ENCODE data around the gene RBBP4.
"Not testable (repeated sequence)": the region's sequence is repeated elsewhere in the genome, so short reads cannot be mapped to it uniquely, and the experiment has no call there.

Gene RBBP4

DNA sequence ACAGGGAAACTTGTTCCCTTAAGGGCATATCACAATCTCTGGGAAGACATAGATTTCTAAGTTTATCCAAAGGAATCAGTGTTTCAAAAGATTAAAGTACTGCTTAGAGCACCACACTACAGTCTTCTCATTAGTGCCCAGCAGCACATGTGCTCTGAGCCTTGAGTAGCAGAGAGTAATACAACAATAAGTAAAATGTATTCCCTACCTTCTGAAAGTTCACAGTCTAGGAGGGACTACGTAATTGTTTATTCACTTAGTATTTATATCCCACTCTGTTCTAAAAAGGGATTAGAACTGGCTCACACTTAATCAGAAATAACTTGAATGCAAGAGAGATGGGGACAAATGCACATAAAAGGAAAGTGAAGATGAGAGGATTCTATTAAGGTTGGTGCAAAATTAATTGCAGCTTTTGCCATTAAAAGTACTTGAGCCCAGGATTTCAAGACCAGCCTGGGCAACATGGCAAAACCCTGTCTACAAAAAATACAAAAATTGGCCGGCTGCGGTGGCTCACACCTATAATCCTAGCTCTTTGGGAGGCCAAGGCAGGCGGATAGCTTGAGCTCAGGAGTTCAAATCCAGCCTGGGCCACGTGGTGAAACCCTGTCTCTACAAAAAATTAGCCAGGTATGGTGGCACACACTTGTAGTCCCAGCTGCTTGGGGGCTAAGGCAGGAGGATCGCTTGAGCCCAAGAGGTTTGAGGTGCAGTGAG lies 42.6 kb downstream of the RBBP4 start:
- Mint-ChIP-seq H3K9me3 (no peaks in the 10 kb centered on the region), H3K27ac (no peak overlapping the region), H3K4me1 (peaks cover 12% of the 10 kb centered on the region), H3K27me3 (peaks cover 11% of the 10 kb centered on the region), H3K4me3 (no peak overlapping the region), H3K36me3 (no peaks in the 10 kb centered on the region)
- CTCF ChIA-PET, result interaction anchor here (1.1 kb wide), 1 partner anchor 79 kb away, joined by 3 read pairs; no protein-coding TSS in a partner anchor
- DNase-seq, result no peak

DNA sequence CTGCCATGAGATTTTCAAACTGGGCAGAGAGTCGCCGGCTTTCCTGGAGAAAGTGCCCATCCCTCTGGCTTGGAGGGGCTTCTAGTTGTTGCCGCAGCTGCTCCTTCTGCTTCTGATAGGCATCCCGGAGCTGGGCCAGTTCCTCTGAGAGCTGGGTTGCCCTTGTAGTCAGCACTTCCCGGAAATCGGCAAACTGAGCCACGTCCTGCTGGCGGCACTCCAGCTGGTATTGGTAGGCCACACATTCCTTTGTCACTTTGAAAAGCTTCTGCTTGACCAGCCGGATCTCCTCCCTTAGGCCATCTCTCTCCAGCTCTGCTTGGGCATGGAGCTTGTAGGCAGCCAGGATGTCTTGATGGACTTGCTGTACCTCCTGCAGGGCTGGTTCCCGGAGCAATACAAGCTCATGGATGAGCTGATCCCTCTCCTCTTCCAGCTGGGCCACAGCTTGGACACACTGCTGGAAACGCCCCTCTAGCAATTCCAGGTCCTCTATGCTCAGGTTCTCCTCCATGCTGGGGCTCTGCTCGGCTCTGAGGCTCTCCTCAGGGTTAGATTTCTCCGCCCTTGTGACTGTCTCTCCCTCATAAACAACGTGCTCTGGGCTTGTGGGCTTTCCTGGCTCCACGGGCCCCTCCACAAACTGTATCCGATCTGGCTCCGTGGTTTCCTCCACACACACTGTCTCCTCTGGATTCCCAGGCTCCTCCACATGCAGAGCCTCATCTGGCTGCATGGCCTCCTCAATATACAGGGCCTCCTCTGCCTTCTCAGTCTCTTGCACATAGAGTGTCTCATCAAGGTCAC lies 44.3 kb downstream of the RBBP4 start:
- no peaks in the 10 kb centered on the region for H3K9me3 Mint-ChIP-seq
- no peak overlapping the region for H3K27ac Mint-ChIP-seq
- peaks cover 25% of the 10 kb centered on the region for H3K27me3 Mint-ChIP-seq
- H3K36me3 Mint-ChIP-seq, result no peaks in the 10 kb centered on the region
- H3K4me3 Mint-ChIP-seq, result no peak overlapping the region
- H3K4me1 Mint-ChIP-seq, result peaks cover 12% of the 10 kb centered on the region
- CTCF ChIA-PET, result no interaction called here
- DNase-seq, result no peak

DNA sequence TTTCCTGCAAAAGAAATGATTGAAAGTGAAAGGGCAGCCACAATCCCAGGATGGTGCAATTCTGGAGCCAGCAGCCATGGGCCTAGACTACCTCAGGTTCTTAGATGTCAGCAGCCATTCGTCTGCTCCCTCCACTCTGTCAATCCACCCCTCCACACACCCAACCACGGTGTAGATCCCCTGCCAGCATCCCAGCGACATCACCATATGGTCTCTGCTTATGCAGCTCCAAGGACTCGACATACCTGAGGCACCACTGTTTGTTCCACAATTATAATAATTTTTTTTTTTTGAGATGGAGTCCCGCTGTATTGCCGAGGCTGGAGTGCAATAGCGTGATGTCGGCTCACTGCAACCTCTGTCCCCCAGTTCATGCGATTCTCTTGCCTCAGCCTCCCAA lies 45.0 kb downstream of the RBBP4 start:
- no peaks in the 10 kb centered on the region for H3K9me3 Mint-ChIP-seq
- DNase-seq, result no peak
- CTCF ChIA-PET, result no interaction called here
- no peak overlapping the region for H3K27ac Mint-ChIP-seq
- H3K36me3 Mint-ChIP-seq, result no peaks in the 10 kb centered on the region
- H3K27me3 Mint-ChIP-seq, result peaks cover 32% of the 10 kb centered on the region
- no peak overlapping the region for H3K4me3 Mint-ChIP-seq
- H3K4me1 Mint-ChIP-seq, result peaks cover 12% of the 10 kb centered on the region

GRCh38 chr1:32696996-32697395 lies 46.0 kb downstream of the RBBP4 start:
- Mint-ChIP-seq H3K4me1 (peaks cover 15% of the 10 kb centered on the region), H3K27me3 (peaks cover 42% of the 10 kb centered on the region)
- H3K27ac Mint-ChIP-seq, H3K4me3 Mint-ChIP-seq, H3K36me3 Mint-ChIP-seq, DNase-seq, H3K9me3 Mint-ChIP-seq, CTCF ChIA-PET: not testable (repeated sequence)

GRCh38 chr1:32701421-32701911 lies 50.5 kb downstream of the RBBP4 start:
- Mint-ChIP-seq H3K36me3 (peaks cover 1% of the 10 kb centered on the region), H3K4me1 (peaks cover 10% of the 10 kb centered on the region), H3K4me3 (no peak overlapping the region), H3K9me3 (no peaks in the 10 kb centered on the region), H3K27me3 (peaks cover 75% of the 10 kb centered on the region), H3K27ac (no peak overlapping the region)
- CTCF ChIA-PET, result interaction anchor here (1.1 to 3.4 kb wide), 2 partner anchors 11 to 184 kb away, joined by 4 to 13 read pairs; no protein-coding TSS in a partner anchor
- DNase-seq, result no peak

- peaks cover 81% of the 10 kb centered on the region for H3K27me3 Mint-ChIP-seq
- no peak overlapping the region for H3K27ac Mint-ChIP-seq
- peak overlapping the region; percentile 3 for H3K4me3 Mint-ChIP-seq
- CTCF ChIA-PET, result interaction anchor here (1.1 to 3.4 kb wide), 2 partner anchors 10 to 184 kb away, joined by 4 to 13 read pairs; no protein-coding TSS in a partner anchor
- peaks cover 10% of the 10 kb centered on the region for H3K4me1 Mint-ChIP-seq
- H3K36me3 Mint-ChIP-seq, result peaks cover 1% of the 10 kb centered on the region
- no peak for DNase-seq
- no peaks in the 10 kb centered on the region for H3K9me3 Mint-ChIP-seq
These were observed 51.1 kb downstream of the RBBP4 start for GRCh38 chr1:32701951-32702598.

GRCh38 chr1:32702599-32703478 lies 51.8 kb downstream of the RBBP4 start, which contains the start of gene SYNC:
Gene SYNC (minus strand): TSS chr1:32702770. CDS start chr1:32702660, 110 bp downstream.
- peak; percentile 47 for DNase-seq
- H3K27me3 Mint-ChIP-seq, result peaks cover 88% of the 10 kb centered on the region
- CTCF ChIA-PET, result interaction anchor here (3.4 kb wide), 1 partner anchor 10 kb away, joined by 13 read pairs; no protein-coding TSS in a partner anchor
- no peaks in the 10 kb centered on the region for H3K9me3 Mint-ChIP-seq
- no peak within 1 kb of the TSS for H3K27ac Mint-ChIP-seq
- peaks cover 1% of the 10 kb centered on the region for H3K36me3 Mint-ChIP-seq
- peak within 1 kb of the TSS; percentile 3 for H3K4me3 Mint-ChIP-seq
- peaks cover 10% of the 10 kb centered on the region for H3K4me1 Mint-ChIP-seq

DNA sequence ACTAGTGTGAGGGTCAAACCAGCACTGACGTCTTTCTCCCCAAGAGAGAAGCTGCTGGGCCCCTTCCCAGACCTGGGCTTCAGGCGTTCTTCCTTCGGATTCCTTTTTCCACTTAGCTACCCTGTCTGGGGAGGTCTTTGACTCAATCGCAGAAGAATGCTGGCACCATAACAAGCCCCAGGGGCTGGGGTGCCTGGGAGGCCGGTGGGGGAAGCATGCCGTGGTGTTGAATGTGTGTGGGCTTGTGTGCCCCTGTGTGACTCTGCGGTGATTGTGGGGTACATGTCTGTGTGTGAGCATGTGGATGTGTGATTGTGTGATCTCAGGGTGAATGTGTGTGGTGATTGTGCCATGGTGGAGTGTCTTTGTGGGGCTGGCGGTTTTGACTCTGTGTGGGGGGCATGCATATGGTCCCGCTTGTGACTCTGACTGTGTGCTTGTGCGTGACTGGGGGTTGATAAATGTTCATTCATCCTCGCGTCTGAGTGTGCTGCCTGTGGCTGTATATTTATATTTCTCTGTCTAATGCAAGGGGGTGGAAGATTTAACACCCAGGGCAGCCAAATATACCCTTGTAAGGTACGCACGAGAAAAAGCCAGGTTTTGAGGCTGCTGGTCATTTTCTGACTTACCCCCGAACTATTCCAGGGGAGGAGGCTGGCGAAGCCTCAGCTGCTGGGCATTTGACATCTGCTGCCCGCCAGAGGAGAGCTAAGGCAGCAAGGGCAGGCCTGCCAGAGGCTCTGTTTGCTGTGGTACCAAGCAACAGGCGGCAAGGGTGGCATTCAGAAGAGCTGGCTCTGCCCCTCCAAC lies 52.7 kb downstream of the RBBP4 start:
- Mint-ChIP-seq H3K27me3 (peaks cover 83% of the 10 kb centered on the region), H3K27ac (no peak overlapping the region), H3K9me3 (no peaks in the 10 kb centered on the region), H3K4me3 (no peak overlapping the region), H3K36me3 (peaks cover 1% of the 10 kb centered on the region), H3K4me1 (peaks cover 10% of the 10 kb centered on the region)
- DNase-seq, result no peak
- CTCF ChIA-PET, result interaction anchor here (3.4 kb wide), 1 partner anchor 9 kb away, joined by 13 read pairs; no protein-coding TSS in a partner anchor

DNA sequence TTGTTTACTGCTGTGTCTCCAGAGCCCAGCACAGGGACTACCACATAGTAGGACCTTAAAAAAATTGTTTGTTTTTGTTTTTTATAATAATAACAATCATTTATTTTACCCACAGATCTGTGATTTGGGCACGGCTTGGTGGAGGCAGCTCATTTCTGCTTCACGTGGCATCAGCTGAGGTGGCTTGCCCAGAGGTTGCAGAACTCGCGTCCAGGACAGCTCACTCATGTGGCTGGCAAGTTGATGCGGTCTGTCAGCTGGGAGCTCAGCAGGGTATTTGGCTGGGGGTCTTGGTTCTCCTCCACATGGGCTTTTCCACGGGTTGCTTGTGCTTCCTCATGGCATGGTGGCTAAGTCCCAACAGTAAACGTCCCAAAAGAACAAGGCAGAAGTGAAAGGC lies 54.5 kb downstream of the RBBP4 start:
- H3K27me3 Mint-ChIP-seq, result peaks cover 71% of the 10 kb centered on the region
- H3K36me3 Mint-ChIP-seq, result peaks cover 1% of the 10 kb centered on the region
- CTCF ChIA-PET, result interaction anchor here (0.8 to 2.1 kb wide), 5 partner anchors 67 to 171 kb away, joined by 3 to 8 read pairs (median 5); no protein-coding TSS in a partner anchor
- H3K4me1 Mint-ChIP-seq, result peaks cover 10% of the 10 kb centered on the region
- H3K9me3 Mint-ChIP-seq, result no peaks in the 10 kb centered on the region
- DNase-seq, result no peak
- H3K27ac Mint-ChIP-seq, result no peak overlapping the region
- no peak overlapping the region for H3K4me3 Mint-ChIP-seq

- H3K36me3 Mint-ChIP-seq, result peaks cover 1% of the 10 kb centered on the region
- no peak overlapping the region for H3K27ac Mint-ChIP-seq
- H3K4me1 Mint-ChIP-seq, result peaks cover 10% of the 10 kb centered on the region
- H3K9me3 Mint-ChIP-seq, result no peaks in the 10 kb centered on the region
- H3K4me3 Mint-ChIP-seq, result no peak overlapping the region
- peaks cover 61% of the 10 kb centered on the region for H3K27me3 Mint-ChIP-seq
- CTCF ChIA-PET, result interaction anchor here (0.8 to 2.1 kb wide), 6 partner anchors 66 to 186 kb away, joined by 3 to 8 read pairs (median 5); no protein-coding TSS in a partner anchor
- DNase-seq, result no peak
These were observed 55.5 kb downstream of the RBBP4 start for GRCh38 chr1:32706491-32706890.

DNA sequence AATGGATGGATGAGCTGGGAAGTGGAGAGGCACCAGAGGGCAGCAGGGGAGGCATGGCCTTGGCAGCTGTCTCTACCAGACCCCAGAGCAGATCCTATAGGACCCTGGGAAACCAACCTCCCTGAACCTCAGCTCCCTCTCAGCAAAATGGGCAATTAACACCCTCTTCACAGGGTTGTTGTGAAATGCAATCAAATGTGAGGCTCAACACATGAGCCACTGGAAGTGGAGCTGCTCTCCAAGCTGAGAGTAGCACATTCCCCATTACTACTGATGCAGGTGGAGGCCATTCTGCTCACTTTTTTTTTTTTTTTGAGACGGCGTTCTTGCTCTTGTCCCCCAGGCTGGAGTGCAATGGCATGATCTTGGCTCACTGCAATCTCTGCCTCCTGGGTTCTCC lies 58.1 kb downstream of the RBBP4 start:
- H3K4me3 Mint-ChIP-seq, result no peak overlapping the region

GRCh38 chr1:32709476-32709875 lies 58.5 kb downstream of the RBBP4 start:
- H3K9me3 Mint-ChIP-seq, result no peaks in the 10 kb centered on the region
- no peak for DNase-seq
- CTCF ChIA-PET, result interaction anchor here (1.1 to 10.7 kb wide), 3 partner anchors 64 to 166 kb away, joined by 3 to 204 read pairs (median 4); no protein-coding TSS in a partner anchor
- H3K27me3 Mint-ChIP-seq, result peaks cover 50% of the 10 kb centered on the region
- no peak overlapping the region for H3K4me3 Mint-ChIP-seq
- no peaks in the 10 kb centered on the region for H3K36me3 Mint-ChIP-seq
- H3K4me1 Mint-ChIP-seq, result peaks cover 2% of the 10 kb centered on the region
- no peak overlapping the region for H3K27ac Mint-ChIP-seq

More for the DNA sequence above, 58.1 kb downstream of the RBBP4 start:
- CTCF ChIA-PET, result interaction anchor here (1.1 to 10.7 kb wide), 3 partner anchors 64 to 166 kb away, joined by 3 to 204 read pairs (median 4); no protein-coding TSS in a partner anchor
- no peaks in the 10 kb centered on the region for H3K36me3 Mint-ChIP-seq
- peaks cover 2% of the 10 kb centered on the region for H3K4me1 Mint-ChIP-seq
- H3K27me3 Mint-ChIP-seq, result peaks cover 52% of the 10 kb centered on the region
- no peaks in the 10 kb centered on the region for H3K9me3 Mint-ChIP-seq
- DNase-seq, result no peak
- no peak overlapping the region for H3K27ac Mint-ChIP-seq

Measured in activated naive CD4-positive, alpha-beta T cell treated with anti-CD3 and anti-CD28 coated beads, Interleukin-2, amount 10 ng/mL, durations not matched to agents 7 days and 5 days (primary cell).